Measurements from ENCODE around the gene TRIO. TPM values are rescaled to one million over a fixed set of nuclear protein-coding genes. Genes with fewer than 3 reads are reported as not detected.

TRIO gene
- total and polyA plus RNA-seq, 2 donors (not counting 1 experiment from before 2014, with no cell fraction given), result 134 to 281 TPM

- no peak for DNase-seq (ENCODE audit: low read depth in 2 of 2)
- no peaks in the 10 kb centered on the region for H3K9me3 ChIP-seq (ENCODE audit: control insufficient read depth, insufficient read depth, low read depth, low read length)
- H3K4me2 ChIP-seq (ENCODE audit: extremely low read depth, insufficient read depth, low read length), result peak overlapping the region; percentile 9
- TF ChIP-seq EZH2 (IDR thresholded peaks at IDR 0.05; ENCODE audit: low read length, missing control alignments) (no peak), CTCF (conservative IDR thresholded peaks at IDR 0.05 in 1 of 2, IDR thresholded peaks at IDR 0.05 in 1 of 2; ENCODE audit: low read depth in 1 of 2, low read length in 2 of 2) (no peak)
- H3K27ac ChIP-seq (ENCODE audit: insufficient read depth, low read length), result no peak overlapping the region
- H3K4me1 ChIP-seq (ENCODE audit: control insufficient read depth, extremely low read depth, insufficient read depth, low read length), result peaks cover 15% of the 10 kb centered on the region
- peaks cover 8% of the 10 kb centered on the region for H3K36me3 ChIP-seq (ENCODE audit: control insufficient read depth, insufficient read depth, low read length)
- no peak overlapping the region for H2AFZ ChIP-seq (ENCODE audit: low read length)
- no peaks in the 10 kb centered on the region for H3K27me3 ChIP-seq (ENCODE audit: control insufficient read depth, insufficient read depth, low read length)
- H3K79me2 ChIP-seq (ENCODE audit: control insufficient read depth, insufficient read depth, low read length), result peaks cover 61% of the 10 kb centered on the region
- no peak overlapping the region for H3K9ac ChIP-seq (ENCODE audit: insufficient read depth, low read length)
- H4K20me1 ChIP-seq (ENCODE audit: control insufficient read depth, extremely low read depth, insufficient read depth, low read length), result no peaks in the 10 kb centered on the region
- peak overlapping the region in 2 of 4 experiments; percentile 69 for H3K4me3 ChIP-seq (replicated peaks in 1 of 4; ENCODE audit: control extremely low read depth in 1 of 4, insufficient read depth in 1 of 4, low read depth in 3 of 4, low read length in 4 of 4)
Observed at GRCh38 chr5:14442536-14442935, 299.4 kb downstream of the TRIO start.

GRCh38 chr5:14443671-14444093 lies 300.5 kb downstream of the TRIO start:
- Histone ChIP-seq H3K27me3 (ENCODE audit: control insufficient read depth, insufficient read depth, low read length) (no peaks in the 10 kb centered on the region), H3K36me3 (ENCODE audit: control insufficient read depth, insufficient read depth, low read length) (peaks cover 5% of the 10 kb centered on the region), H2AFZ (ENCODE audit: low read length) (no peak overlapping the region), H3K4me1 (ENCODE audit: control insufficient read depth, extremely low read depth, insufficient read depth, low read length) (peaks cover 21% of the 10 kb centered on the region), H3K4me2 (ENCODE audit: extremely low read depth, insufficient read depth, low read length) (peak overlapping the region; percentile 46), H4K20me1 (ENCODE audit: control insufficient read depth, extremely low read depth, insufficient read depth, low read length) (no peaks in the 10 kb centered on the region), H3K27ac (ENCODE audit: insufficient read depth, low read length) (no peak overlapping the region), H3K79me2 (ENCODE audit: control insufficient read depth, insufficient read depth, low read length) (peaks cover 60% of the 10 kb centered on the region), H3K4me3 (replicated peaks in 1 of 4; ENCODE audit: control extremely low read depth in 1 of 4, insufficient read depth in 1 of 4, low read depth in 3 of 4, low read length in 4 of 4) (no peak overlapping the region), H3K9ac (ENCODE audit: insufficient read depth, low read length) (no peak overlapping the region), H3K9me3 (ENCODE audit: control insufficient read depth, insufficient read depth, low read depth, low read length) (no peaks in the 10 kb centered on the region)
- no peak for TF ChIP-seq EZH2 (IDR thresholded peaks at IDR 0.05; ENCODE audit: low read length, missing control alignments)
- TF ChIP-seq CTCF (conservative IDR thresholded peaks at IDR 0.05 in 1 of 2, IDR thresholded peaks at IDR 0.05 in 1 of 2; ENCODE audit: low read depth in 1 of 2, low read length in 2 of 2), result no peak
- DNase-seq (ENCODE audit: low read depth in 2 of 2), result no peak

GRCh38 chr5:14444161-14444560 lies 301.0 kb downstream of the TRIO start:
- Histone ChIP-seq H4K20me1 (ENCODE audit: control insufficient read depth, extremely low read depth, insufficient read depth, low read length) (no peaks in the 10 kb centered on the region), H3K4me3 (replicated peaks in 1 of 4; ENCODE audit: control extremely low read depth in 1 of 4, insufficient read depth in 1 of 4, low read depth in 3 of 4, low read length in 4 of 4) (no peak overlapping the region), H3K27me3 (ENCODE audit: control insufficient read depth, insufficient read depth, low read length) (no peaks in the 10 kb centered on the region), H3K27ac (ENCODE audit: insufficient read depth, low read length) (peak overlapping the region; percentile 12), H3K4me1 (ENCODE audit: control insufficient read depth, extremely low read depth, insufficient read depth, low read length) (peaks cover 24% of the 10 kb centered on the region), H3K9me3 (ENCODE audit: control insufficient read depth, insufficient read depth, low read depth, low read length) (no peaks in the 10 kb centered on the region), H3K79me2 (ENCODE audit: control insufficient read depth, insufficient read depth, low read length) (peaks cover 58% of the 10 kb centered on the region), H2AFZ (ENCODE audit: low read length) (no peak overlapping the region), H3K4me2 (ENCODE audit: extremely low read depth, insufficient read depth, low read length) (peak overlapping the region; percentile 8), H3K36me3 (ENCODE audit: control insufficient read depth, insufficient read depth, low read length) (peaks cover 5% of the 10 kb centered on the region), H3K9ac (ENCODE audit: insufficient read depth, low read length) (no peak overlapping the region)
- DNase-seq (ENCODE audit: low read depth in 2 of 2), result no peak
- TF ChIP-seq EZH2 (IDR thresholded peaks at IDR 0.05; ENCODE audit: low read length, missing control alignments) (no peak), CTCF (conservative IDR thresholded peaks at IDR 0.05 in 1 of 2, IDR thresholded peaks at IDR 0.05 in 1 of 2; ENCODE audit: low read depth in 1 of 2, low read length in 2 of 2) (no peak)
